Measurements from ENCODE around the gene PIPOX. TPM values are rescaled to one million over a fixed set of nuclear protein-coding genes. Genes with fewer than 3 reads are reported as not detected.

Gene PIPOX
- total RNA-seq, 1 donor = 1.7 TPM

- TF ChIP-seq CTCF (IDR thresholded peaks at IDR 0.05; ENCODE audit: insufficient read depth, low read depth, low read length) = no peak
- H3K4me3 ChIP-seq (ENCODE audit: low read depth, low read length) = no peak overlapping the region
- no peak for DNase-seq (ENCODE audit: low read depth)
These were observed 11.5 kb upstream of the PIPOX start for GRCh38 chr17:29031488-29031887.

DNA sequence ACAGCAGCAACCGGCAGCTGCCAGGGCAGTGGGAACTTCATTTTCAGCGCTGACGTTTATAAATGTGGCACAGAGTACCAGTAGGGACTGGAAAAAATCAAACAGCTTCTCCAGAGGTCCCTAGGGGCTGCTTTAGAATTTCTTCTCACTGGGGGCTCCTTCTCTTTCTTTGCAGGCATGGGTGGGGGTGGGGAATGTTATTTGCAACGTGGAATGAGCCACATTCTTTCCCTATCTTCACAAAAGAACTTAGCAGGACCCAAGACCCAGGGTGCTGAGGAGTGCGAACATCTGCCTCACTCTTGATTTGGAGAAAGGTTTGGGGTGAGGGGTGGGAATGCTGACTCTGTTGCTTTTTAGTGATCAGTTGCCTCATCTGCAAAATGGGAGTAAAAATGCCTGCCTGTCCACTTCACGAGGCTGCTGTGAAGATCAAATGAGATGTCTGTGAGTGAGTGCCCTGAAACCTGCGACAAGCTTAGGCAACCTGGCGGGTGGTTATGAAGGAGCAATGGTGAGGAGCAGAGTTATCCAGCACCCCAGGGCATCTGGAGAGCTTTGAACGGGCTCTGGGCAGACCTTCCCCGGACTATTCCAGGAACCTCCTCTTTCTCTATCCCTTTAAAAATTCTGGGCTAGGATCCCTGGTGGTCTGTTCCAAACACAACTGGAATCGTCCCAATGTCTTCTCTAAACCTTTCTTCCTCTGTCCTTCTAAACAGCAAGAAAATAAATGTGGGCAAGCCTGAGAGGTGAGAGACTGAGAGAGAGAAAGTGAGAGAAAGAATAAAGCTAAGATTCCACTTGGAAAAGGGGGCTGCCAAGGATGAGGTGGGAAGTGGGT is 10.7 kb upstream of the PIPOX start:
- no peak for TF ChIP-seq CTCF (IDR thresholded peaks at IDR 0.05; ENCODE audit: insufficient read depth, low read depth, low read length)
- no peak for DNase-seq (ENCODE audit: low read depth)
- no peak overlapping the region for H3K4me3 ChIP-seq (ENCODE audit: low read depth, low read length)

- no peak for TF ChIP-seq CTCF (IDR thresholded peaks at IDR 0.05; ENCODE audit: insufficient read depth, low read depth, low read length)
- DNase-seq (ENCODE audit: low read depth) = no peak
- no peak overlapping the region for H3K4me3 ChIP-seq (ENCODE audit: low read depth, low read length)
These were observed 10.1 kb upstream of the PIPOX start for GRCh38 chr17:29032857-29033197.

GRCh38 chr17:29034510-29034909 is 8.4 kb upstream of the PIPOX start:
- no peak overlapping the region for H3K4me3 ChIP-seq (ENCODE audit: low read depth, low read length)
- no peak for TF ChIP-seq CTCF (IDR thresholded peaks at IDR 0.05; ENCODE audit: insufficient read depth, low read depth, low read length)
- no peak for DNase-seq (ENCODE audit: low read depth)

DNA sequence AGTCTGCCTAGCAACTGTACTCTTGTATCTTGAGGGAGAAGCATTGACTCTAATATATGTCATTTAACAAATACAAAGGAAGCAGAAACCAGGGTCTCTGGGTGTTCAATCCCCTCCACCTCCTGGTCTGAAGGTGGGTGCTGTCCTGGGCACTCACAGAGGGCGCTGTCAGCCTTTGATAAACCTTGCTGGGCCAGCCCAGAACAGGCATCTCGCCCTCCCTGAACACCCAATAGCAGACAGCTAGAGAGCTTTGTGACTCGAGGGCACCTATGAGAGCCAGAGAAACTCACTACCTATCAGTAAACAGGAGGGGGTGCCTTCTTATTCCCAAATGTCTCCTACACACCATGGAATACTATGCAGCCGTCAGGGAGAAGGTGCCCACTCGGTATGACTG is 6.4 kb upstream of the PIPOX start:
- no peak overlapping the region for H3K4me3 ChIP-seq (ENCODE audit: low read depth, low read length)
- TF ChIP-seq CTCF (IDR thresholded peaks at IDR 0.05; ENCODE audit: insufficient read depth, low read depth, low read length) = no peak
- DNase-seq (ENCODE audit: low read depth) = no peak

GRCh38 chr17:29037739-29038084 is 5.2 kb upstream of the PIPOX start:
- DNase-seq (ENCODE audit: low read depth) = no peak
- no peak overlapping the region for H3K4me3 ChIP-seq (ENCODE audit: low read depth, low read length)
- no peak for TF ChIP-seq CTCF (IDR thresholded peaks at IDR 0.05; ENCODE audit: insufficient read depth, low read depth, low read length)
